ENCODE measurements around the gene BPIFB2.
"Not testable (repeated sequence)": the region's sequence is repeated elsewhere in the genome, so short reads cannot be mapped to it uniquely, and the experiment has no call there.

The BPIFB2 gene, protein sequence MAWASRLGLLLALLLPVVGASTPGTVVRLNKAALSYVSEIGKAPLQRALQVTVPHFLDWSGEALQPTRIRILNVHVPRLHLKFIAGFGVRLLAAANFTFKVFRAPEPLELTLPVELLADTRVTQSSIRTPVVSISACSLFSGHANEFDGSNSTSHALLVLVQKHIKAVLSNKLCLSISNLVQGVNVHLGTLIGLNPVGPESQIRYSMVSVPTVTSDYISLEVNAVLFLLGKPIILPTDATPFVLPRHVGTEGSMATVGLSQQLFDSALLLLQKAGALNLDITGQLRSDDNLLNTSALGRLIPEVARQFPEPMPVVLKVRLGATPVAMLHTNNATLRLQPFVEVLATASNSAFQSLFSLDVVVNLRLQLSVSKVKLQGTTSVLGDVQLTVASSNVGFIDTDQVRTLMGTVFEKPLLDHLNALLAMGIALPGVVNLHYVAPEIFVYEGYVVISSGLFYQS

DNA sequence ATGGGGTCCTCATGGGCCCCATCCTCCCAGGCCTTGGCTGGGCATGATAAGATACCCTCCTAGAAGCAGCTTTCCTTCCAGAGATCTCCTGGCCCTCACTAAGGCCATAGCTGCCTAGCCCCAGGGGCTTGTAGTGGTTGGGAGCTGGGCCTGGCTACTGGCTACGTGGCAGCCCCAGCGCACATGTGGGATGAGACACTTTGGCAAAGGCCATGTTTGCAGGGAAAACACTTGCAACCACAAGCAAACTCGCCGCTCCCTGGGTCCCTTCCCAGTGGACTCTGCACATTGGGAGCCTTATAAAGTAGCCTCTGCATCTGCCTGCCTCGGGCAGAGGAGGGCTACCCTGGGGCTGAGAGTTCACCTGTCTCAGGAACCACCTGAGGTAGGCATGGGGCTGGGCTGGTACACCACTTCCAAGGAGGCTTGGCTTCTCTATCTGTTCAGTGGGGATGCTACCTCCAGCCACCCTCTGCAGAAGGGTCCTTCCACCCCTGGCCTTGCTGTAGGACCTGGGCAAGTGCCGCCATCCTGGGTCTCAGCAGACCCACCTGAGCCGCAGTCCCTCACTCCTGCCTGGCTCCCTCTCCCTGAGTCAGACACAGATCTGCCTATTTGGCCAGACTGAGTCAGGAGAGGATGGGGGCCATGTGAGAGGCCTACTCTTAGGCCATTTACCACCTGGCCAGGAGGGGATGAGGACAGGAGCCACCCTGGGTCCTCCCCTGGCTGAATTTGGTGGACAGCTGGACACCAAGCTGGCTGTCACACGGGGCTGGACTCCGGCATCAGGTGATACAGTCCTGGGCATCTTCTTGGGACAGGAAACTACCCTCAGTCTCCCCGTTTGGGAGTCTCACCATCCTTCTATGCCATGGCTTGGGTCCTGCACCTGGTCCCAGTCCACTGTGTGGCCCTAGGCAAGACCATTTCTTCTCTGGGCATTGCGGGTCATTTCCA lies at the start of gene BPIFB2:
Gene BPIFB2, plus strand, starts transcription at position 329 of the 960 bp plus-strand sequence. CDS start 871 bp downstream, outside the sequence.
- DNase-seq (ENCODE audit: low read depth, low spot score), result no peak

DNA sequence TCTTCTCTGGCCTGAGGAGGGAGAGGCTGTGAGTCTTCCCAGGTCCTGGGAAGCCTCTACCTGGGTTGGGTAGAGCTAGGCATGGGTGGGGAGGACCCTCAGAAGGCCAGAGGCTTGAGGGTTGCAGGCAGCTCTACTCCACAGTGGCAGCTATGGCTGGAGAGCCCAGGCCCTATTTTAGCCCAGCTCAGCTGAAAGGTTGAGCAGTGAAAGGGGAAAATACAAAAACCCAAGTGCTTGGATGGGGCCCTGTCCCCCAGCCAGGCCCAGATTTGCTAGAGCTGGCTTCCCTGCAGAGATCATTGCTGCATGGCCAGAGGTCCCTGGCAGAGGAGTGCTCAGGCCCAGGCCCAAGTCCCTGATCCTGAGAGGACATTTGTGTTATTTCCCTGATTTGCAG lies 48.9 kb upstream of the BPIFB2 start:
- DNase-seq (ENCODE audit: low read depth, low spot score), result no peak

DNA sequence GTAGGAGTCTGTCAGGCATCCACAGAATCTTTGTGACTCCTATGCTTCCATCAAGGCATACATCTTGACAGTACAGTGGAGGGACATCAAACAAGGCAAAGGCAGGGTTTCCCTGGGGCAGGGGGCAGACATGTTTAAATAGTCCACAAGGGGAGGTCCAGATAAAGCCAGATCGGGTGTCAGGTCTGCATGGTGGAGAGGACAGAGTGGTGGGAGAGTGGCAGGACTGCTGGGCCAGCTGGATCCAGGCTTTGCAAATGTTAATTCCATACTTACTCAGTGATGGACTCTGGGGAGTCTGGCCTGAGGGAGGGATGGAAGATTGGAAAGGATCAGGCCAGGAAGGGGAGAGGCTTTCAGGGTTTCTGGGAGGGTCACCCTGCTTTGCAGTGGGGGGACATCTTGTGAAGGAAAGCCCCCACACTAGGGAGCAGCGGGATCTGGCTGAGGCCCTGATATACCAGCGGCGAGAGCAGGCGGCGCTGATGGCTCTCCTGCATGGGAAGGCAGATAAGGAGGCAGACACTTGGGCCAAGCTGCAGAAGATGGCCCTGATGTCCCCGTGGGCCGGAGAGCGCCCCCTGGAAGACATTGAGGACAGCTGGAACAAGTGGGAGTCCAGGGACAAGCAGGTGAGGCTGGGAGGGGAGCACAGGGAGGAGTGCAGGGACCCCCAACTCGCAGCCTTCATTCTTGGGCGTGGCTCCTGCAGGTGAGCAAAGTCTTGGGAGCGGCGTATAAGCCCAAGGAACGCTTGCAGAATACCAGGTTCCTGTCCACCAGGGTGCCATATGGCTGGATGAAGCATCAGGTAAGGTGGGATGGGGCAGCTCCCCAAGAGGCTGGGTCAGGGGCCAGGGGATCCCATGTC lies 47.9 kb upstream of the BPIFB2 start:
- DNase-seq (ENCODE audit: low read depth, low spot score), result no peak

DNA sequence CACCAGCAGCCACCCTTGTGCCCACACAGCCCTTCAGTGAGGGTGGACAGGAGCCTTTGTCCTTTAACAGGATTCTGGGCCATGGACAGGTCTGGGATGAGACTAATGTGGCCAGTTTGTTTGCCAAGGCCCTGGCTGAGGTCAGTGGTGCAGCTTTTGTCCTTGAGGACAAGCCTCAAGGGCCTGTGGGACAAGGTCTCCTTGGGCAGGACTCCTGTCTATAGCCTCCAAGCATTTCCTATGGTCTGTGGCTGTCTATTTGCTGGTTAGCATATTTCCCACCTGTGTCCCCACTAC lies 47.3 kb upstream of the BPIFB2 start:
- no peak for DNase-seq (ENCODE audit: low read depth, low spot score)

DNA sequence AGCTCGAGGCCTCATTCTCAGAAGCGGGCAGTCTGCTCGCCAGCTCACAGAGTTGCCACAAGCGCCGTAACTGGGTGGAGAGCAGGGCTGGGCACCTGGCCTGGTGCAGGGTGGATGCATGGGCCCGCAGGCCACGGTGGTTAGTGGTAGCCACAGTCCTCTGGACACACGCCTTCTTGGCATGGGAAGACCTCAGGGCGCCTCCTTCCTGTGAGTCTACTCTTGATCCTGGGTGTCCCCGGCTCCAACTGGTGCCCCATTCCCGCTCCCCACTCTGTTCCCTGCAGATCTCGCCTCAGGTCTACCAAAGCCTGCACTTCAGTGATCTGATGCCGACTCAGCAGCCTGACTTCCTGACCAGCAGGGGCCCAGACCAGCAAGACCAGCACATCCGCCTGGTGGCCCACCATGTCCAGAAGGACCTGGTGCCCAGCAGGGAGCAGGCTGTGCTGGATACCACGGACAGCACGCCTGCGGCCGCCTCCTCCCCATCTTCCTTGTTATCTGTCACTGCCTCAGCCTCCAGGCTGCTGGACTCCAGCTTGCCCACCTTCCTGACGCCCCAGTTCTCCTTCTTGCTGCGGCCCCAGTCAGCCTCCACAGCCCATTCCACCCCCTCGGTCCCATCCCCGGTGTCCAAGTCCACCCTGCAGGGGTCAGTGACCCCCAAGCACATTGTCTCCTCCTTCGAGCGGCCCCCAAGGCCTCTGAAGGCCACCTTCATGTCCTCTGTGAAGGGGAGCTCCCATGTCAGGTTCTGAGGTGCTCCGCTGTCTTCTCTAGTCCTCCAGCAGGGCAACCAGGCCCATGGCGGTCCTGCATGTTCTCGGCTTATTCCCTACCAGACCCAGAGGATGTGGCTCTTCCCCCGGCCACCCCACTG lies 46.4 kb upstream of the BPIFB2 start:
- no peak for DNase-seq (ENCODE audit: low read depth, low spot score)

DNA sequence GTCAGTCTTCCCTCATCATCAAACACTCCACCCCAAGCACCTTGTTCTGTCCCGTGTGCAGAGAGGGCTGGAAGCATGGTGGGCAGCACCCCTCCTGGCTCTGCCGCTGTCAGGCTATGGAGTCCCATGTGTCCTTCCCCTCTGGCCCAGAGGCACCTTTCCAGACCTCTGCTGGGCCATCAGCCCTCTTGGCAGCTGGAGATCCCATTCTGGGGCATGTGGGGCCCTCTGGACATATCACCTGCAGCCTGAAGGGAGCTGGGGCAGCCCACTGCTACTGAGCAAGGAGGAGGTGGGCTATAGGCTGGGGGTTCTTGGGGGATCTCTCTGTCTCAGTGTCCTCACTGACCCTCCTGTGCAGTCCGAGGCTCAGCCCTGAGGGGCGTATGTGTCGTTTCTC lies 45.5 kb upstream of the BPIFB2 start:
- DNase-seq (ENCODE audit: low read depth, low spot score), result no peak

DNA sequence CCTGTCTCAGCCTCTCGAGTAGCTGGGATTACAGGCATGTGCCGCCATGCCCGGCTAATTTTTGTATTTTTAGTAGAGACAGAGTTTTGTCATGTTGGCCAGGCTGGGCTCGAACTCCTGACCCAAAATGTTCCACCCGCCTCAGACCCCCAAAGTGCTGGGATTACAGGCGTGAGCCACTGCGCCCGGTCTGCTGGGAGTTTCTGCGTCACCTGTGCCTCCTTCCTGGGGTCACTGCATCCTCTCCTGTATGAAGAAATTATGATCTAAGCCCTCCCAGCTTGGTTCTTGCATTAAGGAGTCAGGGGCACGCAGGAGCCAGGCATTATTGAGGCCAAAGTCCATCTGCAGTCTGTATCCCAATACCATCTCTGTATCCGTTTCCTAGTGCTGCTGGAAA lies 44.9 kb upstream of the BPIFB2 start:
- DNase-seq (ENCODE audit: low read depth, low spot score), result not testable (repeated sequence)

DNA sequence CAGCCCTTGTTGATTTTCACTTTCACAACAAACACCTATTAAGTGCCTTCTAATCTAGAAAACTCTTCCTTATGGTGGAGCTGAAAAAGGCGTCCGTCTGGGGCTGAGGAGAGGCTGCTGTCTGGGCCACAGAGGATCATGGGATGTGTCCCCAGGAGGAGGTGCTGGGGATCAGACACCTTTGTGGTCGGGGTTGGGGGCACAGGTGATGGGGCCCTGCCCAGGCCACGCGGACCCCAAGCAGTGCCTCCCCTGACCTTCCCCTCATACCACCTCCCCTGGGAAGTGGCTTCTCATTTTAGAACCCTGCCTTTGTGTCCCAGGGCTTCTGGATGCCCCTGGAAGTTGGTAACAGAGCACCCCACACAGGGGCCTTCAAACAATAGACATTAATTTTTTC lies 44.3 kb upstream of the BPIFB2 start:
- no peak for DNase-seq (ENCODE audit: low read depth, low spot score)

DNA sequence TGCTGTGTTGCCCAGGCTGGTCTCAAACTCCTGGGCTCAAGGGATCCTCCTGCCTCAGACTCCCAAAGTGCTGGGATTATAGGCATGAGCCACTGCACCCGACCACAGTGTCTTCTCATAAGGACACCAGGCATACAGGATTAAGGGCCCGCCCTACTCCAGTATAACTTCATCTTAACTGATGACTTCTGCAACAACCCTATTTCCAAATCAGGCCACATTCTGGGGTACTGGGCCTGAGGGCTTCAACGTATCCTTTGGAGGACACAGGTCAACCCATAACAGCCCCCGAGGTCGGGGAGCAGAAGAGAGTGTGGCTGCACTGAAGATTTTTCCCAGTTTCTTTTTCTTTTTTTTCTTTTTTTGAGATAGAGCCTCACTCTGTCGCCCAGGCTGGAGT lies 42.9 kb upstream of the BPIFB2 start:
- no peak for DNase-seq (ENCODE audit: low read depth, low spot score)

DNA sequence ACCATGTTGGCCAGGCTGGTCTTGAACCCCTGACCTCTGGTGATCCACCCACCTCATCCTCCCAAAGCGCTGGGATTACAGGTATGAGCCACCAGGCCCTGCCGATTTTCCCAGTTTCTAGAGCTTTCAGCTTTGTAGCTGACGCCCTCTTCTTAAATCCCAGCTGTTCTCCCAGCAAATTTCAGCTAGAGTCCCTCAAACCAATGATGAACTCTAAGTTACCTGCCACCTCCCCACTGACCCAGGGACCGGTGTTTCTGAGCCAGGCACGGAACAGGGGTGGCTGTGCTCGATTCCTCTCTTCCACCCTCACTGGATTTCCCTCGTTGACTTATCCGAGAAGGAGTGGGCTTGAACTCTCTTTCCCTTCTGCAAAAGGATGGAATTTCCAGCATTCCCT lies 42.4 kb upstream of the BPIFB2 start:
- no peak for DNase-seq (ENCODE audit: low read depth, low spot score)

DNA sequence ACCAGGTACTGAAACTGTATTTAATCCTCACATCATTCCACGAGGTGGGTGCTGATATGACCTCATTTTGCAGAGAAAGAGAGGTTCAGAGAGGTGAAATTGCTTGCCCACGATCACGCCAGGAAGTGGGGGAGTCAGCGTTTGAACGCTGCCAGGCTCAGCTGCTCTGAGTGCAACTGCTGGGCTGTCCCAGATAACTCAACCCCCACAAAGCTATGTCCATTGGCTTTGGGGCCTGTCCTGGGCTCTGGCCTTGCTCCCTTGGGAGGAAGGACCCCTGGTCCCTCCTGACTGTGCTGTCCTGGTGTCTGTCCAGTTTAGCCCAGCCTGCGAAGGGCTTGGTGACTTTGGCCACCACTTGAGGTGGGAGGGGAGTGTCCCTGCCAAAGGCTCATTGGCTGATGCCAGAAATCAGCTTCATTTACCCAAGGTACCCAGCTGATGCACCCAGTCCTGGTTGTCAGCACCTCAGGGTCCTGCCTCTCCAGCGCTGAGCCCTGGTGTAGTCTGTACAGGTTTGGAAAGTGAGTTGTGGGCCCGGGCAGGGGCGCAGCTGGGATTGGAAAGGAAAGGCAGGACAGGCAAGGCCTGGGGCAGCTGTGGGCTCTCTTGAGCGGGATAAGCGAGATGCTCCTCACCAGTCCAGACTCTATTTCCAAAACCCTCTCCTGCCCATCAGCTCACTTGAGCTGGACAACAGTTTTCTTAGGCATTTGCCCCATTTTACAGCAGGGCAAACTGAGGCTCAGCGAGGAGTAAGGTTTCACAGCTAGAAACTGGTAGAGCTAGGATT lies 41.7 kb upstream of the BPIFB2 start:
- no peak for DNase-seq (ENCODE audit: low read depth, low spot score)

DNA sequence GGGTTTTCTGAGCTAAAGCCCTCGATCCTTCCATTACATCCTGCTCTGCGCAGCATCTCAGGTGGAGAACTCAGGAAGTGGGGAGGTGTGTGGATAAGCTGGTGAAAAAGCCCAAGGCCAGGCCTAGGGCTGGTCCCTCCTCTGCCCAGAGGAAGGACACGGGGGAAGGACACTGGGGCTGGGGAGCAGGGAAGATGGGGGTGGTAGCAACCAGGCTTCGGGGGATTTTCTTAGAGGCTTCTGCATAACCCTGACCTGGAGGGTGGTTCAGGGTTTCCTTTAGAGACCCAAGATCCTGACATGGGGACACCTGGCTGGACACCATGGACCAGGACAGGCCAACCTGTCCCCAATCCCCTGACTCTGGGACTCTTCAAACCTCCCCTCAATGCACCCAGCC lies 41.1 kb upstream of the BPIFB2 start:
- no peak for DNase-seq (ENCODE audit: low read depth, low spot score)

DNA sequence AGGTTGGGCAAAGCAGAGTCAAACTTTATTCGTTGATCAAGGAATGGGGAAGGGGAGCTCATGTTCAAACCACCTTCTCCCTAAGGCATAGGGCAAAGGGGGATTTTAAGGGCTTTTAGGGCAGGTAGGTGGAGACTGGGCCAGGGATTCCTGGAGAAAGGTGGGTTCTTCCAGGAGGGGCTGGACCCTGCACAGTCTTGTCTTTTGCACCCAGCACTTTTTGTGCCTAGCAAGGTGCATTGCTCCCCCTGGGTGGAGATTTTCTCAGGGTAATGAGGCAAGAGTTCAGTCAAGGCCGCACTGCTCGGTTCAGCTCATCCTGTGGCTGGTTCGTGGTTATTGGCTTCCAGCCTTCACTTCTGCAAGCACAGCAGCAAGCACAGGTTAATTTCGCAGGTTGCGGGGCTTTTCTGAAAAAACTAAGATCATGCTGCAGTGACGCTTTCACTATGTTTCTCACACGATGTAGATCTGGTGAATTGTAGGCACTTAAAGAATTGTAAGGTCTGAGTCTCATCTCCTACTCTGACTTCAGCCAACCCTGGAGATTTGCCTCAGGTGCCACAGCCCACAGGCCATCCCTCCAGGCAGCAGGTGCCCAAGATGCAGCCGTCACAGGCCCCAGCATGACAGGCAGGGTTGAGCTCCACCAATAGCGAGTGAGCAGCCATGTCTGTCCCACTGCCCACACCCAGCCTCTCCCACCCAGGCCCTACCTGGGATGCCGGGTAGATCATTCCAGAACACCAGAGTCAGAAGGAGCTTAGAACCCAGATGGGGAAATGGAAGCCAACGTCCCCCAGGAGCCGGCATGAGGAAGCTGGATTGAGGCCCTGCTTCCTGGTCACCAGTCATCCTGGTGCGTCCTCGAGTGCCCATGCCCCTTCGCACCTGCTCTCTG lies 40.4 kb upstream of the BPIFB2 start:
- no peak for DNase-seq (ENCODE audit: low read depth, low spot score)

DNA sequence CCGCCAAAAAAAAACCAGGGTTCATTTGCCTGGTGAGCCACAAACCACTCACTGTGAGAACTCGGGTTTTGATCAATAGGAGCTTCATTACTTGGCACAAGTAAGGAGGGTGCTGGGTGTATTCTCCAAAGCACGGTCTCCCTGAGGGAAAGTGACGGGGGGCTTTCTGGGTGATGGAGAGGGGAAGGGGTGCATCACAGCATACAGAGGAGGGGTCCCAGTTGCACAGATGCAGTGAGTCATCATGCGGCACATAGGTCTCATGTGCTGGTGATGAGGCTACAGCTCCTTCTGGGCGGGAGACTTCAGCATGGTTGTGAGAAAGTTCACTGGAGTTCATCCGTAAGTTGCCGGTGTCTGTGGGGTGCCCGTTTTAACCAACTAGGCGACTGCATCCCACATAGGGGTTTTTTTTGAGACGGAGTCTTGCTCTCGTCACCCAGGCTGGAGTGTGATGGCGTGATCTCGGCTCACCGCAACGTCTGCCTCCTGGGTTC lies 39.5 kb upstream of the BPIFB2 start:
- DNase-seq (ENCODE audit: low read depth, low spot score), result no peak

DNA sequence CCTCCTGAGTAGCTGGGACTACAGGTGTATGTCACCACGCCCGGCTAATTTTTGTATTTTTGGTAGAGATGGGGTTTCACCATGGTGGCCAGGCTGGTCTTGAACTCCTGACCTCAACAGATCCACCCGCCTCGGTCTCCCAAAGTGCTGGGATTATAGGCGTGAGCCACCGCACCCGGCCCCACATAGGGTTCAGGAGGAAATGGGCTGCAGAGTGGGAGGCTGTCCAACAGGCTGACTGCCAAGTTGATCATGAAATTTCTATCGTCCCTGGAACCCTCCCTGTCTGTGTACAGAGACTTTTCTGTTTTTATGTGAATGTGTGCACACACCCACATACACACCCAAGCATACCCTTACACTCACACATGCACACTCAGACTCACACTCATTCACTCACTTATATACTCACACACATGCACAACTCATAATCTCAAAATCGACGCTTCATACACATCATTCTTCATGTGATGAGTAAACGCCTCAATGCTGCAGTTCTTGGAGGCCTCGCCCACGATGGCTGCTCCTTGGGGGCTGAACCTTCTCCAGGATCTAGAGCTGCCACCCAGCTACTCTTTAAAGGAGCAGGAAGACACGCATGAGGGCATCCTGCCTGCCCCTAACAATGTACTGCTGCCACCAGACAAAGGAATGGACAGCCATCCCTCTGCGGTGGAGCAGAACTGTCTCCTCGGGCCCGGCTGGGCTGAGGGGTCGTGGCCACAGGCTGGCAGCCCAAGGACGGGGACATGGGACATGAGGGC lies 38.8 kb upstream of the BPIFB2 start:
- DNase-seq (ENCODE audit: low read depth, low spot score), result no peak

DNA sequence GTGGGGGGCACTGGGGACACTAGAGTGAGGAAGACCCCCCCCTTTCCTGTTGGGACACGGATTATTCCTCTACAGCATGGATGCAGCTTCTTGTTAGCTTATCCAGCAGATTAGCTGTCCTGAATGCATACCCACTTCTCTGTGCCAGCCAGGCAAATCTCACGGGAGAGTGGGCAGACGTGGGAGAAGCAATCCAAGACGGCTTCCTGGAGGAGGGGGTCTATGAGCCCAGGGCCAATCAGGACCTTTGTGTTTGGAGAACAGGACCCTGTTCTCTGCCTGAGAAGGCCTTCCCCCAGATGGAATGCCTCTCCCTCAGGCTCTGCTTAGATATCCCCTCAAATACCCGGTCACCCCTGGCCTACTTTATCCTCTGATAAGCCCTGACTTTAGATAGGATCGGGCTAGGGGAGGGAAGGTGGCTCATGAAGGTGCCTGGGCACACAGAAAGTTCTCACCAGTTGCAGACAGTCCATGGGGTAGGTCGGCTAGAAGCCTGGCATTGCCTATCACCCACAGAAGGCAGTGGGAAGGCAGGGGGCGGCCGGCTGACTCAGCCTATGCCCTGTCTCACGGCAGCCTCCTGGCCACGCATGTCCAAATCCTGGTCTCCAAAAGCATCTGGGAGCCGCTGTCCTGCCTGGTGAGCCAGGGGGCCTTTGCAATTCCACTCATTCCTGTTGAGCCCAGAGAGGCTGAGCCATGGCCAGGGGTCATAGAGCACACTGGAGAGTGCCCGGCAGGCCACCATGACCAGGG lies 38.0 kb upstream of the BPIFB2 start:
- DNase-seq (ENCODE audit: low read depth, low spot score), result no peak

Measured in ELF-1 (cell line).